Endothelial cell of umbilical vein (primary cell): ENCODE results near the gene GLRX. TPM values are rescaled to one million over a fixed set of nuclear protein-coding genes. Genes with fewer than 3 reads are reported as not detected.

Experiments used
- BruUV-seq: library from RNA; stranded (reverse); fragments of 400-500 nt; replicated peaks from 2 replicates; lab custom pipeline; 2021; lab: Mats Ljungman, UMichigan
- CTCF ChIA-PET: fragments of 300-600, 350-600 bp; sonication (Branson Sonifier 250); formaldehyde crosslinking; loops from one replicate; lab custom pipeline; 2021; ENCODE audit warnings: antibody characterized with exemption, inconsistent platforms; lab: Charles Lee
- POLR2A ChIA-PET: fragments of 300-600, 350-600 bp; sonication (Branson Sonifier 250); formaldehyde crosslinking; loops from one replicate; lab custom pipeline; 2021; ENCODE audit warnings: antibody characterized with exemption, inconsistent platforms; lab: Charles Lee
- DNase-seq: peaks from one replicate; pipeline ENCODE4 v3.0.0-alpha.2; 2011; ENCODE audit warnings: low read depth, low spot score
- FAIRE-seq: peaks from 2 replicates; lab custom pipeline; 2011; peaks lifted over from hg19 to GRCh38; lab: Jason Lieb, UNC
- H2AFZ ChIP-seq: 2 replicates; pipeline ENCODE4 v1.6.0; 2012; ENCODE audit warnings: low read depth, low read length, control low read depth, inconsistent platforms
- H3K27ac ChIP-seq: 2 replicates; pipeline ENCODE4 v1.5.1; 2011; ENCODE audit warnings: low read depth, mild to moderate bottlenecking, control low read depth, low read length, moderate library complexity; ENCODE audit not compliant: insufficient read depth
- H3K27me3 ChIP-seq, 2 experiments: 2 replicates each; pipeline versions ENCODE4 v1.6.0 to v1.6.1; 2011; ENCODE audit warnings: low read length in 2 of 2, mixed read lengths in 1 of 2; ENCODE audit not compliant: control insufficient read depth in 2 of 2, insufficient read depth in 2 of 2
- H3K36me3 ChIP-seq, 2 experiments: 2 replicates in 1 of 2; 3 replicates in 1 of 2; pipeline ENCODE4 v1.5.1; 2011; ENCODE audit warnings: low read length in 2 of 2, mild to moderate bottlenecking in 1 of 2, moderate library complexity in 1 of 2; ENCODE audit not compliant: control insufficient read depth in 2 of 2, insufficient read depth in 2 of 2; ENCODE audit errors: extremely low read depth in 1 of 2
- H3K4me1 ChIP-seq: 3 replicates; pipeline ENCODE4 v1.5.1; 2011; ENCODE audit warnings: mild to moderate bottlenecking, low read length; ENCODE audit not compliant: control insufficient read depth, insufficient read depth; ENCODE audit errors: extremely low read depth
- H3K4me2 ChIP-seq: 2 replicates; pipeline ENCODE4 v1.6.1; 2011; ENCODE audit warnings: low read length, control low read depth, mixed read lengths; ENCODE audit not compliant: insufficient read depth
- H3K4me3 ChIP-seq, 3 experiments: fragments of 200-600 bp in 1 of 3; sonication (generic), shearing (Covaris generic) in 1 of 3; replicated peaks in 1 of 3; 2 replicates each; pipeline ENCODE4 v1.5.1; 2011 to 2016; ENCODE audit warnings: control low read depth in 3 of 3, low read length in 3 of 3, mild to moderate bottlenecking in 2 of 3, inconsistent platforms in 1 of 3, low read depth in 1 of 3, moderate library complexity in 1 of 3; ENCODE audit not compliant: insufficient read depth in 1 of 3
- H3K79me2 ChIP-seq: 2 replicates; pipeline ENCODE4 v1.6.0; 2012; ENCODE audit warnings: low read length, inconsistent platforms; ENCODE audit not compliant: control insufficient read depth, insufficient read depth
- H3K9ac ChIP-seq: replicated peaks from 2 replicates; pipeline ENCODE3; 2011; ENCODE audit warnings: low read length, control low read depth; ENCODE audit not compliant: insufficient read depth; ENCODE audit errors: extremely low read depth
- H3K9me1 ChIP-seq: replicated peaks from 3 replicates; pipeline ENCODE4 v1.6.0; 2011; ENCODE audit warnings: mild to moderate bottlenecking, low read length; ENCODE audit not compliant: control insufficient read depth, insufficient read depth; ENCODE audit errors: extremely low read depth
- H3K9me3 ChIP-seq: replicated peaks from 2 replicates; pipeline ENCODE4 v1.5.1; 2012; ENCODE audit warnings: low read length, inconsistent platforms; ENCODE audit not compliant: control insufficient read depth, insufficient read depth
- H4K20me1 ChIP-seq: replicated peaks from 2 replicates; pipeline ENCODE3; 2011; ENCODE audit warnings: mild to moderate bottlenecking, low read length; ENCODE audit not compliant: control insufficient read depth, insufficient read depth; ENCODE audit errors: extremely low read depth
- EZH2 ChIP-seq: IDR thresholded peaks from 2 replicates; pipeline ENCODE4 v1.6.1; 2012; ENCODE audit warnings: borderline replicate concordance, low read depth, mild to moderate bottlenecking, moderate library complexity, low read length, inconsistent platforms; ENCODE audit not compliant: severe bottlenecking
- FOS ChIP-seq: IDR thresholded peaks from 2 replicates; pipeline ENCODE4 v1.6.1; 2011; ENCODE audit warnings: mild to moderate bottlenecking, low read length, moderate library complexity, borderline replicate concordance; ENCODE audit not compliant: insufficient read depth
- GATA2 ChIP-seq: IDR thresholded peaks from 2 replicates; pipeline ENCODE4 v1.7.0; 2011; ENCODE audit warnings: low read depth, mild to moderate bottlenecking, moderate library complexity, mixed read lengths, low read length; ENCODE audit not compliant: insufficient read length, insufficient read depth
- JUN ChIP-seq: IDR thresholded peaks from 2 replicates; pipeline ENCODE4 v1.6.1; 2011; ENCODE audit warnings: borderline replicate concordance, low read depth; ENCODE audit not compliant: insufficient read length, insufficient read depth
- MAX ChIP-seq: IDR thresholded peaks from 2 replicates; pipeline ENCODE4 v1.6.1; 2011; ENCODE audit not compliant: insufficient read depth, insufficient read length
- MYC ChIP-seq: IDR thresholded peaks from one replicate; pipeline ENCODE4 v1.6.1; 2011; ENCODE audit warnings: mild to moderate bottlenecking, low read depth, low read length
- POLR2A ChIP-seq: IDR thresholded peaks from 2 replicates; pipeline ENCODE4 v1.6.1; 2012; ENCODE audit warnings: low read depth, mild to moderate bottlenecking, control low read depth, low read length
- POLR2AphosphoS5 ChIP-seq: IDR thresholded peaks from 2 replicates; pipeline ENCODE4 v1.6.1; 2012; ENCODE audit warnings: low read depth, mild to moderate bottlenecking, control low read depth, low read length, moderate library complexity; ENCODE audit not compliant: insufficient read depth
- dilution Hi-C: fragments of 300-500 bp; cut with MboI; formaldehyde crosslinking; loops from one replicate; pipeline ENCODE4 v1.15.0; 2019; ENCODE audit warnings: low sequenced_read_pairs; ENCODE audit not compliant: extremely low pct_ligation_motif_present
- intact Hi-C: fragments of 100-400 bp; cut with micrococcal nuclease; formaldehyde crosslinking; loops from one replicate; pipeline ENCODE4 v1.10.0; 2022
- polyA plus RNA-seq, 4 experiments: library from polyadenylated mRNA; depleted of rRNA in 3 of 4; stranded (reverse) in 3 of 4; unstranded in 1 of 4; fragments of >200 nt; gene quantifications; 2 replicates each; pipeline versions ENCODE4 v1.2.1 to v1.2.3, GENCODE V29; 2011 to 2012; ENCODE audit warnings: missing spikeins in 1 of 4
- total RNA-seq: library from RNA; stranded (reverse); gene quantifications from 2 replicates; pipeline ENCODE4 v1.2.3, GENCODE V29; 2021
- TF ChIP-seq, protein P1 (sequence below), 2 donors: IDR thresholded peaks; 1 replicate in 1 of 2; 2 replicates in 1 of 2; pipeline ENCODE4 v1.5.1; 2011; ENCODE audit warnings: low read length in 2 of 2, mild to moderate bottlenecking in 2 of 2, moderate library complexity in 2 of 2, control low read depth in 1 of 2, inconsistent platforms in 1 of 2, low read depth in 1 of 2; ENCODE audit not compliant: insufficient read depth in 1 of 2; ENCODE audit errors: extremely low read depth in 1 of 2

The GLRX gene
- total and polyA plus RNA-seq, 2 donors (not counting 3 experiments of a cell fraction or from before 2014, with no cell fraction given) = 14.2 to 40.3 TPM

- FAIRE-seq (no peak), DNase-seq (peak; percentile 90)
- Histone ChIP-seq H3K4me3 (no peak overlapping the region), H3K36me3 (peaks cover 0 to 7% of the 10 kb centered on the region in 2 experiments), H3K9me3 (no peaks in the 10 kb centered on the region), H2AFZ (no peak overlapping the region), H3K27ac (no peak overlapping the region), H4K20me1 (no peaks in the 10 kb centered on the region), H3K4me1 (peaks cover 20% of the 10 kb centered on the region), H3K27me3 (no peaks in the 10 kb centered on the region), H3K4me2 (no peak overlapping the region), H3K9ac (no peak overlapping the region), H3K79me2 (no peaks in the 10 kb centered on the region), H3K9me1 (no peaks in the 10 kb centered on the region)
- no TSS peak for BruUV-seq
- dilution Hi-C loops (no loop called here), intact Hi-C loops (no loop called here)
- no peak for TF ChIP-seq GATA2
- TF ChIP-seq MAX = no peak
- TF ChIP-seq EZH2 = no peak
- TF ChIP-seq JUN = no peak
- TF ChIP-seq, protein P1, sequence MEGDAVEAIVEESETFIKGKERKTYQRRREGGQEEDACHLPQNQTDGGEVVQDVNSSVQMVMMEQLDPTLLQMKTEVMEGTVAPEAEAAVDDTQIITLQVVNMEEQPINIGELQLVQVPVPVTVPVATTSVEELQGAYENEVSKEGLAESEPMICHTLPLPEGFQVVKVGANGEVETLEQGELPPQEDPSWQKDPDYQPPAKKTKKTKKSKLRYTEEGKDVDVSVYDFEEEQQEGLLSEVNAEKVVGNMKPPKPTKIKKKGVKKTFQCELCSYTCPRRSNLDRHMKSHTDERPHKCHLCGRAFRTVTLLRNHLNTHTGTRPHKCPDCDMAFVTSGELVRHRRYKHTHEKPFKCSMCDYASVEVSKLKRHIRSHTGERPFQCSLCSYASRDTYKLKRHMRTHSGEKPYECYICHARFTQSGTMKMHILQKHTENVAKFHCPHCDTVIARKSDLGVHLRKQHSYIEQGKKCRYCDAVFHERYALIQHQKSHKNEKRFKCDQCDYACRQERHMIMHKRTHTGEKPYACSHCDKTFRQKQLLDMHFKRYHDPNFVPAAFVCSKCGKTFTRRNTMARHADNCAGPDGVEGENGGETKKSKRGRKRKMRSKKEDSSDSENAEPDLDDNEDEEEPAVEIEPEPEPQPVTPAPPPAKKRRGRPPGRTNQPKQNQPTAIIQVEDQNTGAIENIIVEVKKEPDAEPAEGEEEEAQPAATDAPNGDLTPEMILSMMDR (IDR thresholded peaks at IDR 0.05; ENCODE audit: extremely low read depth in 1 of 2, insufficient read depth in 1 of 2, low read depth in 1 of 2, low read length in 2 of 2) = no peak
- no peak for TF ChIP-seq POLR2A
- TF ChIP-seq FOS = no peak
- no peak for TF ChIP-seq POLR2AphosphoS5
- no peak for TF ChIP-seq MYC
- ChIA-PET CTCF (interaction anchor here (0.6 to 6.2 kb wide), 9 partner anchors 9 to 124 kb away, joined by 3 to 62 read pairs (median 4); partner anchors contain the start of genes RFESD and RHOBTB3), POLR2A (no interaction called here)
These were observed 51.5 kb downstream of the GLRX start for GRCh38 chr5:95770830-95771708.
